Measurements from ENCODE around the gene R3HDM2. TPM values are rescaled to one million over a fixed set of nuclear protein-coding genes. Genes with fewer than 3 reads are reported as not detected.

The R3HDM2 gene
- total RNA-seq, 1 experiment from 2014 or later: 64.8 TPM

- intact Hi-C loops (cut with micrococcal nuclease): no loop called here
- BruUV-seq (replicated peaks): no TSS peak
- H3K4me1 Mint-ChIP-seq (ENCODE audit: insufficient read depth, unreplicated experiment): peaks cover 4% of the 10 kb centered on the region
- H3K27ac Mint-ChIP-seq (ENCODE audit: low read depth, unreplicated experiment): no peak overlapping the region
- peaks cover 41% of the 10 kb centered on the region for H3K36me3 Mint-ChIP-seq (ENCODE audit: insufficient read depth, unreplicated experiment)
- no peaks in the 10 kb centered on the region for H3K9me3 Mint-ChIP-seq (ENCODE audit: unreplicated experiment)
- TF ChIP-seq, protein P1, sequence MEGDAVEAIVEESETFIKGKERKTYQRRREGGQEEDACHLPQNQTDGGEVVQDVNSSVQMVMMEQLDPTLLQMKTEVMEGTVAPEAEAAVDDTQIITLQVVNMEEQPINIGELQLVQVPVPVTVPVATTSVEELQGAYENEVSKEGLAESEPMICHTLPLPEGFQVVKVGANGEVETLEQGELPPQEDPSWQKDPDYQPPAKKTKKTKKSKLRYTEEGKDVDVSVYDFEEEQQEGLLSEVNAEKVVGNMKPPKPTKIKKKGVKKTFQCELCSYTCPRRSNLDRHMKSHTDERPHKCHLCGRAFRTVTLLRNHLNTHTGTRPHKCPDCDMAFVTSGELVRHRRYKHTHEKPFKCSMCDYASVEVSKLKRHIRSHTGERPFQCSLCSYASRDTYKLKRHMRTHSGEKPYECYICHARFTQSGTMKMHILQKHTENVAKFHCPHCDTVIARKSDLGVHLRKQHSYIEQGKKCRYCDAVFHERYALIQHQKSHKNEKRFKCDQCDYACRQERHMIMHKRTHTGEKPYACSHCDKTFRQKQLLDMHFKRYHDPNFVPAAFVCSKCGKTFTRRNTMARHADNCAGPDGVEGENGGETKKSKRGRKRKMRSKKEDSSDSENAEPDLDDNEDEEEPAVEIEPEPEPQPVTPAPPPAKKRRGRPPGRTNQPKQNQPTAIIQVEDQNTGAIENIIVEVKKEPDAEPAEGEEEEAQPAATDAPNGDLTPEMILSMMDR (IDR thresholded peaks at IDR 0.05; ENCODE audit: unreplicated experiment): no peak
- no peak overlapping the region for H3K4me3 Mint-ChIP-seq (ENCODE audit: unreplicated experiment)
- DNase-seq (ENCODE audit: unreplicated experiment): no peak
- ChIA-PET POLR2A (no interaction called here), CTCF (interaction anchor here (0.6 to 1.1 kb wide), 7 partner anchors 24 to 296 kb away, joined by 3 to 4 read pairs (median 3); no protein-coding TSS in a partner anchor)
- no peaks in the 10 kb centered on the region for H3K27me3 Mint-ChIP-seq (ENCODE audit: insufficient read depth, unreplicated experiment)
Observed at GRCh38 chr12:57347284-57347683, 83.6 kb downstream of the R3HDM2 start.

GRCh38 chr12:57343703-57344378, 87.0 kb downstream of the R3HDM2 start:
- Mint-ChIP-seq H3K36me3 (ENCODE audit: insufficient read depth, unreplicated experiment) (peaks cover 38% of the 10 kb centered on the region), H3K27ac (ENCODE audit: low read depth, unreplicated experiment) (no peak overlapping the region), H3K27me3 (ENCODE audit: insufficient read depth, unreplicated experiment) (no peaks in the 10 kb centered on the region), H3K9me3 (ENCODE audit: unreplicated experiment) (no peaks in the 10 kb centered on the region), H3K4me1 (ENCODE audit: insufficient read depth, unreplicated experiment) (peaks cover 6% of the 10 kb centered on the region), H3K4me3 (ENCODE audit: unreplicated experiment) (no peak overlapping the region)
- no peak for DNase-seq (ENCODE audit: unreplicated experiment)
- TF ChIP-seq, protein P1 (IDR thresholded peaks at IDR 0.05; ENCODE audit: unreplicated experiment): no peak
- POLR2A ChIA-PET: no interaction called here
- intact Hi-C loops (cut with micrococcal nuclease): no loop called here
- CTCF ChIA-PET: interaction anchor here (1.4 to 4.4 kb wide), 2 partner anchors 36 to 109 kb away, joined by 8 to 19 read pairs; no protein-coding TSS in a partner anchor
- no TSS peak for BruUV-seq (replicated peaks)

GRCh38 chr12:57342207-57342691, 88.6 kb downstream of the R3HDM2 start:
- no TSS peak for BruUV-seq (replicated peaks)

More at GRCh38 chr12:57342207-57342691, 88.6 kb downstream of the R3HDM2 start:
- H3K9me3 Mint-ChIP-seq (ENCODE audit: unreplicated experiment): no peaks in the 10 kb centered on the region
- POLR2A ChIA-PET: interaction anchor here (0.6 to 1.4 kb wide), 5 partner anchors 10 to 88 kb away, joined by 3 read pairs; no protein-coding TSS in a partner anchor
- no peak overlapping the region for H3K4me3 Mint-ChIP-seq (ENCODE audit: unreplicated experiment)
- H3K36me3 Mint-ChIP-seq (ENCODE audit: insufficient read depth, unreplicated experiment): peaks cover 27% of the 10 kb centered on the region
- no peak for DNase-seq (ENCODE audit: unreplicated experiment)
- peaks cover 6% of the 10 kb centered on the region for H3K4me1 Mint-ChIP-seq (ENCODE audit: insufficient read depth, unreplicated experiment)
- CTCF ChIA-PET: interaction anchor here (0.8 to 4.4 kb wide), 5 partner anchors 8 to 121 kb away, joined by 3 to 19 read pairs (median 4); partner anchors contain the start of gene GLI1
- H3K27ac Mint-ChIP-seq (ENCODE audit: low read depth, unreplicated experiment): no peak overlapping the region
- TF ChIP-seq, protein P1 (IDR thresholded peaks at IDR 0.05; ENCODE audit: unreplicated experiment): no peak
- intact Hi-C loops (cut with micrococcal nuclease): no loop called here
- H3K27me3 Mint-ChIP-seq (ENCODE audit: insufficient read depth, unreplicated experiment): no peaks in the 10 kb centered on the region
